ENCODE measurements around the gene LY6G6C. TPM values are rescaled to one million over a fixed set of nuclear protein-coding genes. Genes with fewer than 3 reads are reported as not detected.

Gene LY6G6C
- total RNA-seq, 2 donors from 2014 or later, result 0.29 to 0.38 TPM

GRCh38 chr6:31742894-31743293 is 21.3 kb upstream of the LY6G6C start:
- peaks cover 5% of the 10 kb centered on the region for H3K36me3 ChIP-seq (ENCODE audit: control insufficient read depth, insufficient read depth, low read length)
- no peak overlapping the region for H3K9ac ChIP-seq (ENCODE audit: extremely low read depth, low read length, poor library complexity, severe bottlenecking)
- Mint-ChIP-seq H3K9me3 (no peaks in the 10 kb centered on the region), H3K36me3 (ENCODE audit: low read depth) (peaks cover 19% of the 10 kb centered on the region), H3K4me1 (peaks cover 35% of the 10 kb centered on the region), H3K27ac (no peak overlapping the region), H3K27me3 (ENCODE audit: insufficient read depth) (no peaks in the 10 kb centered on the region), H3K4me3 (no peak overlapping the region)
- TF ChIP-seq, protein P1, sequence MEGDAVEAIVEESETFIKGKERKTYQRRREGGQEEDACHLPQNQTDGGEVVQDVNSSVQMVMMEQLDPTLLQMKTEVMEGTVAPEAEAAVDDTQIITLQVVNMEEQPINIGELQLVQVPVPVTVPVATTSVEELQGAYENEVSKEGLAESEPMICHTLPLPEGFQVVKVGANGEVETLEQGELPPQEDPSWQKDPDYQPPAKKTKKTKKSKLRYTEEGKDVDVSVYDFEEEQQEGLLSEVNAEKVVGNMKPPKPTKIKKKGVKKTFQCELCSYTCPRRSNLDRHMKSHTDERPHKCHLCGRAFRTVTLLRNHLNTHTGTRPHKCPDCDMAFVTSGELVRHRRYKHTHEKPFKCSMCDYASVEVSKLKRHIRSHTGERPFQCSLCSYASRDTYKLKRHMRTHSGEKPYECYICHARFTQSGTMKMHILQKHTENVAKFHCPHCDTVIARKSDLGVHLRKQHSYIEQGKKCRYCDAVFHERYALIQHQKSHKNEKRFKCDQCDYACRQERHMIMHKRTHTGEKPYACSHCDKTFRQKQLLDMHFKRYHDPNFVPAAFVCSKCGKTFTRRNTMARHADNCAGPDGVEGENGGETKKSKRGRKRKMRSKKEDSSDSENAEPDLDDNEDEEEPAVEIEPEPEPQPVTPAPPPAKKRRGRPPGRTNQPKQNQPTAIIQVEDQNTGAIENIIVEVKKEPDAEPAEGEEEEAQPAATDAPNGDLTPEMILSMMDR (conservative IDR thresholded peaks at IDR 0.05), result no peak
- no peaks in the 10 kb centered on the region for H3K27me3 ChIP-seq (ENCODE audit: control insufficient read depth, insufficient read depth, low read length, poor library complexity, severe bottlenecking)
- no peak for DNase-seq
- H3K4me1 ChIP-seq (ENCODE audit: control insufficient read depth, insufficient read depth, low read length), result peaks cover 7% of the 10 kb centered on the region
- H3K4me3 ChIP-seq (ENCODE audit: low read length), result no peak overlapping the region
- no peaks in the 10 kb centered on the region for H3K9me3 ChIP-seq (ENCODE audit: control insufficient read depth, low read length)
- 86 to 94% methylated on average over 2 to 3 of the region's 3 CpGs for WGBS, 2 experiments (ENCODE audit: insufficient coverage in 1 of 2, insufficient read length in 1 of 2)
- no peak overlapping the region for H3K27ac ChIP-seq (ENCODE audit: low read depth, low read length)

- Histone ChIP-seq H3K4me1 (ENCODE audit: control insufficient read depth, insufficient read depth, low read length) (peaks cover 11% of the 10 kb centered on the region), H3K4me3 (ENCODE audit: low read length) (no peak overlapping the region), H3K27ac (ENCODE audit: low read depth, low read length) (no peak overlapping the region), H3K9ac (ENCODE audit: extremely low read depth, low read length, poor library complexity, severe bottlenecking) (no peak overlapping the region), H3K27me3 (ENCODE audit: control insufficient read depth, insufficient read depth, low read length, poor library complexity, severe bottlenecking) (no peaks in the 10 kb centered on the region), H3K36me3 (ENCODE audit: control insufficient read depth, insufficient read depth, low read length) (peaks cover 5% of the 10 kb centered on the region), H3K9me3 (ENCODE audit: control insufficient read depth, low read length) (no peaks in the 10 kb centered on the region)
- Mint-ChIP-seq H3K27ac (peak overlapping the region; percentile 44), H3K4me3 (no peak overlapping the region), H3K4me1 (peaks cover 43% of the 10 kb centered on the region), H3K27me3 (ENCODE audit: insufficient read depth) (no peaks in the 10 kb centered on the region), H3K9me3 (no peaks in the 10 kb centered on the region), H3K36me3 (ENCODE audit: low read depth) (peaks cover 12% of the 10 kb centered on the region)
- TF ChIP-seq, protein P1 (conservative IDR thresholded peaks at IDR 0.05), result no peak
- no peak for DNase-seq
- WGBS, 2 experiments (ENCODE audit: insufficient coverage in 1 of 2, insufficient read length in 1 of 2), result 94 to 100% methylated on average over 2 of the region's 2 CpGs
Observed at GRCh38 chr6:31741815-31742214, 20.3 kb upstream of the LY6G6C start.

DNA sequence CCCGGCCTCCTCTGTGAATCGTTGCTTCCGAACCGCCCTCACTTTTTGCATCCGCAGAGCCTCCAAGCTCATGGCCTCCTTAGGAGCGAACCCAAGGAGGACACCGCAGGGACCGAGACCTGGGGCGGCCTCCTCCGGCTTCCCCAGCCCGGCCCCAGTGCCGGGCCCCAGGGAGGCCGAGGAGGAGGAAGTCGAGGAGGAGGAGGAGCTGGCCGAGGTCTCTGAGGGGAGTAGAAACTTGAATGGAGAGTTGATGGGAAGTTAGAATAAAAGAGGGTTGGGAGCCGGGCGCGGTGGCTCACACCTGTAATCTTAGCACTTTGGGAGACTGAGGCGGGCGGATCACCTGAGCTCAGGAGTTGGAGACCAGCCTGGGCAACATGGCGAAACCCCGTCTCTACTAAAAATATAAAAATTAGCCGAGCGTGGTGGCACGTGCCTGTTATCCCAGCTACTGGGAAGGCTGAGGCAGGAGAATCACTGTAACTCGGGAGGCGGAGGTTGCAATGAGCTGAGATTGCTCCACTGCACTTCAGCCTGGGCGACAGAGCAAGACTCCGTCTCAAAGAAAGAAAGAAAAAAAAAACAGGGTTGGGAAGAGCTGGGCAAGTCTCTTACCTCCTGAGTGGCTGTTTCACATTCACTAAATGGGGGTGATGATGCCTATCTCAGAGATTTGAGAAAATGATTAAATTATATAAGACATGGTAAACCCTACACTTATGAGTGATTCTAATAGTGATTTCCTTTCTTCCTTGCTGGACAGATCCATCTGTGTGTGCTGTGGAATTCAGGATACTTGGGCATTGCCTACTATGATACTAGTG is 19.1 kb upstream of the LY6G6C start:
- DNase-seq, result no peak
- Histone ChIP-seq H3K9ac (ENCODE audit: extremely low read depth, low read length, poor library complexity, severe bottlenecking) (peak overlapping the region; percentile 64), H3K27ac (ENCODE audit: low read depth, low read length) (peak overlapping the region; percentile 78), H3K9me3 (ENCODE audit: control insufficient read depth, low read length) (no peaks in the 10 kb centered on the region), H3K4me1 (ENCODE audit: control insufficient read depth, insufficient read depth, low read length) (peaks cover 13% of the 10 kb centered on the region), H3K4me3 (ENCODE audit: low read length) (peak overlapping the region; percentile 80), H3K36me3 (ENCODE audit: control insufficient read depth, insufficient read depth, low read length) (peaks cover 5% of the 10 kb centered on the region), H3K27me3 (ENCODE audit: control insufficient read depth, insufficient read depth, low read length, poor library complexity, severe bottlenecking) (no peaks in the 10 kb centered on the region)
- no peaks in the 10 kb centered on the region for H3K9me3 Mint-ChIP-seq
- TF ChIP-seq, protein P1 (conservative IDR thresholded peaks at IDR 0.05), result no peak
- 53 to 59% methylated on average over 18 to 29 of the region's 29 CpGs for WGBS, 2 experiments (ENCODE audit: insufficient coverage in 1 of 2, insufficient read length in 1 of 2)
- peaks cover 47% of the 10 kb centered on the region for H3K4me1 Mint-ChIP-seq
- H3K4me3 Mint-ChIP-seq, result peak overlapping the region; percentile 99
- peaks cover 12% of the 10 kb centered on the region for H3K36me3 Mint-ChIP-seq (ENCODE audit: low read depth)
- H3K27ac Mint-ChIP-seq, result peak overlapping the region; percentile 97
- H3K27me3 Mint-ChIP-seq (ENCODE audit: insufficient read depth), result no peaks in the 10 kb centered on the region

All from endodermal cell (in vitro differentiated cells).